Fibroblast of lung (primary cell): ENCODE data around the gene BLTP2.

Source experiments
- EZH2 ChIP-seq: IDR thresholded peaks from 2 replicates; pipeline ENCODE4 v1.5.1; 2012; ENCODE audit warnings: low read length, control low read depth, mild to moderate bottlenecking; ENCODE audit errors: missing control alignments
- TF ChIP-seq, protein P1 (sequence below), 2 donors: IDR thresholded peaks in 1 of 2; conservative IDR thresholded peaks in 1 of 2; 1 replicate in 1 of 2; 2 replicates in 1 of 2; pipeline ENCODE4 v1.5.1; 2011 to 2012; ENCODE audit warnings: low read length in 2 of 2, control low read depth in 1 of 2, inconsistent platforms in 1 of 2, low read depth in 1 of 2, mild to moderate bottlenecking in 1 of 2

DNA sequence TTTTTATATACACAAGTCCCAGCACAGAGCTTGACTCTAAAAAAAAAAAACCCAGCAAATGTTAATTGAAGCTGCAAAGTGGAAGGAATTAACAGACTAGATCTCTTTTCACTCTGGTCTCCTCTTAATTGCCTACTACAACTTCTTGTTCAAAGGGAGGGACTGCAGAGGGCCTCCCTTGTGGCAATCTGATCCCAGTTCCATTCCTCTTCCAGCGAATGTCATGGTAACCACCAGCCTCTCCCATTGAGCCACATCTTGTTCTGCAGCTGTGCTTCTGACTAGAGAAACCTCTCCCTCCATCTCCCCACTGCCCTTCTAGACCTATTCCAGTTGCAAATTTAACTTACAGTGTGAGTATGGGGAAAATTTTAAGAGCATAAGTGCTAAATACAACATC is 22.9 kb upstream of the BLTP2 start:
- TF ChIP-seq, protein P1, sequence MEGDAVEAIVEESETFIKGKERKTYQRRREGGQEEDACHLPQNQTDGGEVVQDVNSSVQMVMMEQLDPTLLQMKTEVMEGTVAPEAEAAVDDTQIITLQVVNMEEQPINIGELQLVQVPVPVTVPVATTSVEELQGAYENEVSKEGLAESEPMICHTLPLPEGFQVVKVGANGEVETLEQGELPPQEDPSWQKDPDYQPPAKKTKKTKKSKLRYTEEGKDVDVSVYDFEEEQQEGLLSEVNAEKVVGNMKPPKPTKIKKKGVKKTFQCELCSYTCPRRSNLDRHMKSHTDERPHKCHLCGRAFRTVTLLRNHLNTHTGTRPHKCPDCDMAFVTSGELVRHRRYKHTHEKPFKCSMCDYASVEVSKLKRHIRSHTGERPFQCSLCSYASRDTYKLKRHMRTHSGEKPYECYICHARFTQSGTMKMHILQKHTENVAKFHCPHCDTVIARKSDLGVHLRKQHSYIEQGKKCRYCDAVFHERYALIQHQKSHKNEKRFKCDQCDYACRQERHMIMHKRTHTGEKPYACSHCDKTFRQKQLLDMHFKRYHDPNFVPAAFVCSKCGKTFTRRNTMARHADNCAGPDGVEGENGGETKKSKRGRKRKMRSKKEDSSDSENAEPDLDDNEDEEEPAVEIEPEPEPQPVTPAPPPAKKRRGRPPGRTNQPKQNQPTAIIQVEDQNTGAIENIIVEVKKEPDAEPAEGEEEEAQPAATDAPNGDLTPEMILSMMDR (conservative IDR thresholded peaks at IDR 0.05 in 1 of 2, IDR thresholded peaks at IDR 0.05 in 1 of 2; ENCODE audit: low read depth in 1 of 2, low read length in 2 of 2), result no peak
- TF ChIP-seq EZH2, result no peak
